Measurements from ENCODE around the gene NAGLU. TPM values are rescaled to one million over a fixed set of nuclear protein-coding genes. Genes with fewer than 3 reads are reported as not detected.
A peak's percentile ranks its signal among the peaks of the same experiment; 100 is the strongest.

The NAGLU gene
- total and polyA plus RNA-seq, 2 of the 13 experiments (the other 11 are each of a cell fraction or from before 2014, with no cell fraction given), result 28.2 to 40.1 TPM

GRCh38 chr17:42563143-42563509, 27.1 kb downstream of the NAGLU start (continued):
- no peak for TF ChIP-seq ZFY (CRISPR knock-in tag; IDR thresholded peaks at IDR 0.05)
- no peak for TF ChIP-seq ZBTB2 (CRISPR knock-in tag; IDR thresholded peaks at IDR 0.05; ENCODE audit: low read depth)
- no peak for TF ChIP-seq TBL1XR1 (IDR thresholded peaks at IDR 0.05; ENCODE audit: borderline replicate concordance, low read length, partially characterized antibody)
- no peak for TF ChIP-seq THAP11 (CRISPR knock-in tag; IDR thresholded peaks at IDR 0.05)
- TF ChIP-seq ZNF501 (CRISPR knock-in tag; IDR thresholded peaks at IDR 0.05), result no peak
- TF ChIP-seq FOXO1 (CRISPR knock-in tag; IDR thresholded peaks at IDR 0.05), result no peak
- TF ChIP-seq, protein P1, sequence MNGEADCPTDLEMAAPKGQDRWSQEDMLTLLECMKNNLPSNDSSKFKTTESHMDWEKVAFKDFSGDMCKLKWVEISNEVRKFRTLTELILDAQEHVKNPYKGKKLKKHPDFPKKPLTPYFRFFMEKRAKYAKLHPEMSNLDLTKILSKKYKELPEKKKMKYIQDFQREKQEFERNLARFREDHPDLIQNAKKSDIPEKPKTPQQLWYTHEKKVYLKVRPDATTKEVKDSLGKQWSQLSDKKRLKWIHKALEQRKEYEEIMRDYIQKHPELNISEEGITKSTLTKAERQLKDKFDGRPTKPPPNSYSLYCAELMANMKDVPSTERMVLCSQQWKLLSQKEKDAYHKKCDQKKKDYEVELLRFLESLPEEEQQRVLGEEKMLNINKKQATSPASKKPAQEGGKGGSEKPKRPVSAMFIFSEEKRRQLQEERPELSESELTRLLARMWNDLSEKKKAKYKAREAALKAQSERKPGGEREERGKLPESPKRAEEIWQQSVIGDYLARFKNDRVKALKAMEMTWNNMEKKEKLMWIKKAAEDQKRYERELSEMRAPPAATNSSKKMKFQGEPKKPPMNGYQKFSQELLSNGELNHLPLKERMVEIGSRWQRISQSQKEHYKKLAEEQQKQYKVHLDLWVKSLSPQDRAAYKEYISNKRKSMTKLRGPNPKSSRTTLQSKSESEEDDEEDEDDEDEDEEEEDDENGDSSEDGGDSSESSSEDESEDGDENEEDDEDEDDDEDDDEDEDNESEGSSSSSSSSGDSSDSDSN (CRISPR knock-in tag; IDR thresholded peaks at IDR 0.05), result no peak; the same call in 1 of the 2 replicates
- TF ChIP-seq ZFP90 (CRISPR knock-in tag; IDR thresholded peaks at IDR 0.05; ENCODE audit: borderline replicate concordance), result no peak
- TF ChIP-seq, protein P2, sequence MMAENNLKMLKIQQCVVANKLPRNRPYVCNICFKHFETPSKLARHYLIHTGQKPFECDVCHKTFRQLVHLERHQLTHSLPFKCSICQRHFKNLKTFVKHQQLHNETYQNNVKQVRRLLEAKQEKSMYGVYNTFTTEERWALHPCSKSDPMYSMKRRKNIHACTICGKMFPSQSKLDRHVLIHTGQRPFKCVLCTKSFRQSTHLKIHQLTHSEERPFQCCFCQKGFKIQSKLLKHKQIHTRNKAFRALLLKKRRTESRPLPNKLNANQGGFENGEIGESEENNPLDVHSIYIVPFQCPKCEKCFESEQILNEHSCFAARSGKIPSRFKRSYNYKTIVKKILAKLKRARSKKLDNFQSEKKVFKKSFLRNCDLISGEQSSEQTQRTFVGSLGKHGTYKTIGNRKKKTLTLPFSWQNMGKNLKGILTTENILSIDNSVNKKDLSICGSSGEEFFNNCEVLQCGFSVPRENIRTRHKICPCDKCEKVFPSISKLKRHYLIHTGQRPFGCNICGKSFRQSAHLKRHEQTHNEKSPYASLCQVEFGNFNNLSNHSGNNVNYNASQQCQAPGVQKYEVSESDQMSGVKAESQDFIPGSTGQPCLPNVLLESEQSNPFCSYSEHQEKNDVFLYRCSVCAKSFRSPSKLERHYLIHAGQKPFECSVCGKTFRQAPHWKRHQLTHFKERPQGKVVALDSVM (CRISPR knock-in tag; IDR thresholded peaks at IDR 0.05), result no peak
- no peak for TF ChIP-seq MZF1 (CRISPR knock-in tag; IDR thresholded peaks at IDR 0.05; ENCODE audit: borderline replicate concordance)
- TF ChIP-seq ZSCAN25 (CRISPR knock-in tag; IDR thresholded peaks at IDR 0.05), result no peak
- no peak for TF ChIP-seq ATF7-NPFF (CRISPR knock-in tag; IDR thresholded peaks at IDR 0.05; ENCODE audit: low read depth)
- TF ChIP-seq, protein P3, sequence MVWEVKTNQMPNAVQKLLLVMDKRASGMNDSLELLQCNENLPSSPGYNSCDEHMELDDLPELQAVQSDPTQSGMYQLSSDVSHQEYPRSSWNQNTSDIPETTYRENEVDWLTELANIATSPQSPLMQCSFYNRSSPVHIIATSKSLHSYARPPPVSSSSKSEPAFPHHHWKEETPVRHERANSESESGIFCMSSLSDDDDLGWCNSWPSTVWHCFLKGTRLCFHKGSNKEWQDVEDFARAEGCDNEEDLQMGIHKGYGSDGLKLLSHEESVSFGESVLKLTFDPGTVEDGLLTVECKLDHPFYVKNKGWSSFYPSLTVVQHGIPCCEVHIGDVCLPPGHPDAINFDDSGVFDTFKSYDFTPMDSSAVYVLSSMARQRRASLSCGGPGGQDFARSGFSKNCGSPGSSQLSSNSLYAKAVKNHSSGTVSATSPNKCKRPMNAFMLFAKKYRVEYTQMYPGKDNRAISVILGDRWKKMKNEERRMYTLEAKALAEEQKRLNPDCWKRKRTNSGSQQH (CRISPR knock-in tag; IDR thresholded peaks at IDR 0.05; ENCODE audit: low read depth), result peak; percentile 14; the same call in 1 of the 2 replicates
- no peak for TF ChIP-seq ZNF747 (CRISPR knock-in tag; IDR thresholded peaks at IDR 0.05; ENCODE audit: borderline replicate concordance)
- no peak for TF ChIP-seq CEBPZ (IDR thresholded peaks at IDR 0.05; ENCODE audit: low read length)
- TF ChIP-seq ZNF678 (CRISPR knock-in tag; IDR thresholded peaks at IDR 0.05), result no peak; the same call in 1 of the 2 replicates
- TF ChIP-seq CBFB (CRISPR knock-in tag; IDR thresholded peaks at IDR 0.05), result no peak
- TF ChIP-seq MTA1 (CRISPR knock-in tag; IDR thresholded peaks at IDR 0.05; ENCODE audit: borderline replicate concordance), result no peak
- no peak for TF ChIP-seq ZNF567 (CRISPR knock-in tag; IDR thresholded peaks at IDR 0.05; ENCODE audit: borderline replicate concordance)
- TF ChIP-seq NR1H2 (CRISPR knock-in tag; IDR thresholded peaks at IDR 0.05; ENCODE audit: borderline replicate concordance, low read depth), result no peak

All from HepG2 (cell line).